Activated CD8-positive, alpha-beta memory T cell treated with anti-CD3 and anti-CD28 coated beads for 1 hour (primary cell): ENCODE measurements around the gene GCA.

Experiments used
- DNase-seq, 2 donors: peaks; one replicate each; pipeline ENCODE4 v3.0.0-alpha.2; 2020; ENCODE audit warnings: low read depth in 1 of 2; ENCODE audit errors: extremely low read depth in 1 of 2

The GCA gene

GRCh38 chr2:162343824-162344616, at the start of gene GCA:
TSS of gene GCA (plus strand) at chr2:162344132. CDS start at chr2:162344249, 117 bp downstream.
- peak; percentile 92 to 95 for DNase-seq

DNA sequence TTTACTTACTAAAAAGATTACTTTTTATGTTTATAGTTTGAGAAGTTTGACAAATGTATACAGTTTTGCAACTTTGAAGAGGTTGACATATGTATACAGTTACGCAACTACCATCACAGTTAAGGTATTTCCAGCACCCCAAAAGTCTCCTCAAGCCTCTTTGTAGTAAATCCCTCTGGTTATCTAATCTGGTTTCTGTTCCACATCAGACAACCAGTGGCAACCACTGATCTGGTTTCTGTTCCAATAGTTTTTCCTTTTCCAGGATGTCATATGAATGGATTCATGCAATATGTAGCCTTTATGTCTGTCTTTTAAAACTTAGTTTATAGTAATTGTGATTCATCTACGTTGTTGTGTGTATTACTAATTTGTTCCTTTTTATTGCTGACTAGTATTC, 48.9 kb upstream of the GCA start:
- DNase-seq = no peak

DNA sequence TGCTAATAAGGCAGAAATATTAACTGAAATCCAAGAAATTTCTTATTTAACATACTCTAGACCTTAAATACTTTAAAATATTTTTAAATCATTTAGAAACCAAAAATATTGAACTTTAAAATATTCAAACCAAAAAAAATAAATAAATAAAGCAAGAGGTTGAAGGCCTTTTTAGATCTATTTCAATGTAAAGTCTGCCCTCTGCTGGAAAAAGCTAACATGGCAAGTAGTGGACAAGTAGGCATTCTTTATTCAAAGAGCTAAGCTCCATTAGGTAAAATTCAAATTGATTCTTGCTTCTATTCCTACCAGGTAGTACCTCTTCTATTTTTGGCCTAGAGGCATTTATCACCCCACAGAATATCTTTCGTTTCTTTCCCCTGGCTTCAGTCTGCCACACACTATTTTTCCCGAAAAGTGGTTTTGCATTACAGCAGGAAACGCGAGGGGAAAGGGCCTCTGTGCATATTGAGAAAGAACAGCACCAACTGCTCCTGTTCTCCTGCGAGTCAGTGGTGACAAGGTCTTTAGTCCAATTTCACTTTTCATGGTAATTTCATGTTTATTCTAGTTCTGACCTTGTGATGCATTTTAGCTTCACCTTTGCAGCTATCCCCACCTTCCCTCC, 45.9 kb upstream of the GCA start:
- peak; percentile 14 to 16 for DNase-seq

DNA sequence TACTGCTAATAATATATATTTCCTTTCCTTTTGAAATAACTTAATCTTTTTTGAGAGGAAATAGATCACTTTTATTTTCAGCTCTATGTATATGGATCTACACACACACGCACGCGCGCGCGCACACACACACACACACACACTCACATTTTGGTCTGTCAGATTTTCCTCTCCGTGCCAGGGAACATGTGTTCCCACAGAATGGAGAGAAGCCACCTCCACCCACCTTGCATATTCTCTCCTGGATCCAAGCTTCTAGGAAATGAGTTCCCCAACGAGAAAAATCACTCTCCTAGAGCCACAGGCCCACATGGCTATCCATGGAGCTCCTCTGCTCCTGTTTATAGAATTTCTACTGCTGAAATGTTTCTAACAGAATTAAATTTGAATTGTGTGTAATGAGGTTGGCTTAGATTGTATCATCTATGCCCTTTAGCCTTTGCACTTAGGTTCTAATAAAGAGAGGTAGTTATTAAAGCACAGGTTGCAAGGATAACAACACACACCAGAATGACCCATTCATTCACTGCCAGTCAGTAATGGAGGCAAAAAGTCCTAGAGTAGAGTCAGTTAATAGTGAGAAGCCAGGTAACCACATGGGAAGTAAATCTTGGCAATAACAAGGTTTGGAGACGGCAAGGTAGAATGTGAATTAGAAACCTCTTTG, 45.1 kb upstream of the GCA start:
- DNase-seq = no peak

- DNase-seq = no peak
Observed at GRCh38 chr2:162300266-162300665, 43.7 kb upstream of the GCA start.

DNA sequence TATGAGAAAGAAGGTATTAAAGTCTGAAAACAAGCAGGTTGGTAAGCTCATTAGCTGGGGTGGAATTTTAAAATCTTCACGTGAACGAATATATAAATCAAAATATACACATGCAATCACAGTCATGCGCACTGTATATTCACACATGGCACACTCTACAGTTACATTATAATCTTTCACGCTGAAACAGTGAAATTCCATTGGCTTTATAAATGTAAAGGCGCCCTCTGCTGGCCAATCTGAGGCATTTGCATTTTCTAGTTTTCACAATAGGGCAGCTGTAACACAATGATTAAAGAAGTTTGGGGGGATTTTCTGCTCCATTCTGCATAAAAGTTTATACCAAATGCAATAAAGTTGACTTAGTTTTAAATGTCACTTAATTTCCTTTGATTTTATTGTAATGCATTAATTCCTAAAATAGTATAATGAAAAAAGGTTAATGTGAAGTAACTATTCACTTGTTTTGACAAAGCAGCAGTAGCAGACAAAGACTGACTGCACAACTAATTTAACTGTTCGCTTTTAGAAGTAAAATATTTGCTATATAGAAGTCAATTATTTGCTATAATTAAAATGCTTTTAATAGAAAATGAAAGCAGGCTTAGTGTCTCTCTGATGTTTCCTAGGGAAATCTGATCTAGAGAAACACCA, 42.7 kb upstream of the GCA start:
- peak; percentile 10 to 25 for DNase-seq

- no peak for DNase-seq
Observed at GRCh38 chr2:162301877-162302276, 42.1 kb upstream of the GCA start.

DNA sequence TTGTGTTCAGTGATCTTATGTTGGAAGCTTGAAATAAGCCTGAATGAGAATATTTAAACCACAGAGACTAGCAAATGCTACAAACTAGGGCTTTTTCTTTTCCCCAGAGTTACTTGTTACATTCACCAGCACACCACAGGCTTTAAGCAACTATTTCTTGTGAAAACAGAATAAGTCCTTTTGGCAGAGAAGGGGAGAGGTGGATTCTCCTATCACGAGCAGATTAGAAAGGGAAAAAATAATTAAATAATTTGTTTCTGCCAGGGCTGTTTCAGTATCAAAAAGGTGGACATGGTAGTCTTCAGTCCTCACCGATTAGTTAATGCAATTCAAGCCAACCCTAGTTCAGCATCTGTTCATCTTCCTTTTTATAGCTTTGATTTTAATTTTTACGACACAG, 38.0 kb upstream of the GCA start:
- DNase-seq = no peak

DNA sequence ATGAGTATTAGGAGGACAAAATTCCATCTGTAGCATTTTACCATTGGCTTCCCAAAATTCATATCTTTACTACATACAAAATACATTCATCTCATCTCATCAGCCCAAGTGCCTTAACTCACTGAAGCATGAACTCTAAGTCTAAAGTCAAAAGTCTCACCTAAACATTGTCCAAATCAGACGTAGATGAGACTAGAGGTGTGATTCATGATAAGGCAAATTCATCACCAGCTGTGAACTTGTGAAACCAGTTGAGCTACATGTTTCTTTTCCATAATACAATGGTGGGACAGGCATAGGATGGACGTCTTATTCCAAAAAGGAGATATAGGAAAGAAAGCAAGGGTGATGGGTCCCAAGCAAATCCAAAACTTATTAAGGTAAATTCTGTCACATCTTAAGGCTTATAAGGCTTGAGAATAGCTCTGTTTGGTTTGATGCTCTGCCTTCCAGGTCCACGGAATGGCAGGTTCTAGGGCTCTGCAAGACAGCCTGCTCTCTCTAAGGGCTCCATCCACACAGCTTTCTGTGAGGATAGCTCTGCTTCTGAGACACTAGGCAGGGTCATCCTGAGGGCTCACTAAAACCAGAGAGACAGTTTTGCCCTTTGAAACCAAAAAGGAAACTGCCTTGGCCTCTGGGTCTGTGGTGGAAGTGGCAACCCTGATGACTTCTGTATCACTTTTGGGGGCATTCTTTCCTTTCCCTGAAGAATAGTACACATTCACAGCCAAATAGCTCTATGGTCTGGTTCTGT, 35.0 kb upstream of the GCA start:
- DNase-seq = no peak

- no peak for DNase-seq
Observed at GRCh38 chr2:162312853-162313252, 31.1 kb upstream of the GCA start.

DNA sequence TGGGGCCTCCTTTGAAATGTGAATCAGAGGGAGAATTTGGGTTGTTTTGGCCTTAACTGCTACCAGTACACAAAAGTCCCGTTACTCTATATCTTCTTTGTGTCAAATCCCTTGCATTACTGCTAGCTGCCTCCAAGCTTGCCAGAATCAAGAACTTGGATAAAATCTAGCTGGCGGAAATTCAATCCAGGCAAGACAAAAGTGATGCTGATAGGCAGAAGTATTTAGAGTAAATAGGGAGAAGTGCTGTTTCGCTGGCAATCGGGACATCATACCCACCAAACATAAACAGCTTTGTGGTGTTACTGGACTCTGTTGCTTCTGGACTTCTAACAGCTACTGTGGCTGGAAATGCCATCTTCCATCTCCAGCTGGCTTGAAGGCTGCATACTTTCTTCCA, 28.0 kb upstream of the GCA start:
- DNase-seq = no peak

- DNase-seq = no peak
Observed at GRCh38 chr2:162316590-162316989, 27.3 kb upstream of the GCA start.

GRCh38 chr2:162317058-162317742, 26.7 kb upstream of the GCA start:
- DNase-seq = no peak

DNA sequence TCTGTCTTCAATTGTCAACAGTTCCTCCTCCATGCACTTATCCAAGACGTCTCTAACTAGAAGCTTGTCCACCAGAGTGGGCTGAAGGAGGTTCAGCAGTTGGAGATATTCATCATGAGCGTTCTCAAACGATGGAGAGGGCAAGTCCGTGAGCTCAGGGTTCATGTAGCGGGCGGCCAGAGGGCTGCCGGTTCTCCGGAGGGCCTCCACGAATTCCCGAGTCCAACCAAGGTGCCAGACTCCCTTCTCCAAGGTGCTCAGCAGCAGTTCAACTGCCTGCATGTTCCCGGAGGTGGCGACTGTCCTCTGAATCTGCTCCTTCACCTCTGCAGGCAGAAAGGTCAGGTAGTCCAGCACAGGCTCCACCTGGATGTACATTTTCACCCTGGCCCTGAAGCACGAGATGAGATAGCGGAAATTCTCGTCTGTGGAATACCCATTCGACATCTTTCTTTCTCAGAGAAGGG, 26.0 kb upstream of the GCA start:
- DNase-seq = no peak

- peak; percentile 38 to 49 for DNase-seq
Observed at GRCh38 chr2:162318328-162319180, 25.4 kb upstream of the GCA start, which contains the start of gene IFIH1. TSS of gene IFIH1 (minus strand) at chr2:162318684. CDS start at chr2:162318307, 377 bp downstream.

- no peak for DNase-seq
Observed at GRCh38 chr2:162320864-162321517, 22.9 kb upstream of the GCA start.

DNA sequence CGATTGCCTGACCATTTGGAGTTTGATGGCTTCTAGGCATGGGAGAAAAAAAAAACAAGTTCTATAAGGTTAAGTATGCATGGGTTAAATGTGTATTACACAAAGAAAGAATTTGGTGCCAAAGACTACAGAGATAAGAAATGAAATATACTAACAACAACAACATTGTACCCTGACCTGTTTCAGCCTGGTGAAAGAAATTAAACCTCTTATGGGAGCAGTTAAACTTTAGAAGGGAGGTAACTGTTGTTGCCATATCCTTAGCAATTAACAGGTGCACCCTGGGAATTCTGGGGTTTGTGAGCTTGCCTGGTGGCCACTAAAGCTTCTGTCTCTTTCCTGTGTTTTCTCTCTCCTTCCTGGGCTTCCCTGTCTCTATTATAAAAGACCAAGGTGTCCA, 19.0 kb upstream of the GCA start:
- no peak for DNase-seq

GRCh38 chr2:162327134-162327769, 16.7 kb upstream of the GCA start:
- no peak for DNase-seq
